AG09319 (cell line): ENCODE results near the gene RSU1.

ENCODE experiments used
- DNase-seq: peaks from one replicate; pipeline ENCODE4 v3.0.0-alpha.2; 2010; ENCODE audit warnings: low read depth; ENCODE audit errors: extremely low read depth
- TF ChIP-seq, protein P1 (sequence below): IDR thresholded peaks from 2 replicates; pipeline ENCODE4 v1.5.1; 2011; ENCODE audit warnings: low read depth, mild to moderate bottlenecking, inconsistent platforms, low read length, moderate library complexity

RSU1 gene

DNA sequence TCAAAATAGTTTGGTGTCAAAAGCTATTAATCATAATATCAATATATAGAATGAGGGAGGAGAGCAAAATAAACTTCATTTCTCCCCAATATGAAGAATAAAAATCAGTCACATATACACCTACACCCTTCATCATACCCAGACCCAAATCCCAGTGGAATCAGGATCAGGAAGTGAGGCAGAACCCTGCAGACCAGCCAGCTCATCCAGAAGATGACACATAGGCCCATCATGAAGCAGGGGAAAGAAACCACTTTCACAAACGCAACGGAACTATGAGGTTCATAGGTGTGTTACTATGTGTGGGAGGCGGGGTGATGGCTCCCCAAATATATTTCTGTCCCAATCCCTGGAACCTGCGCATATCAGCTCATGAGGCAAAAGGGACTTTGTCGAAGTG is 89.0 kb downstream of the RSU1 start:
- TF ChIP-seq, protein P1, sequence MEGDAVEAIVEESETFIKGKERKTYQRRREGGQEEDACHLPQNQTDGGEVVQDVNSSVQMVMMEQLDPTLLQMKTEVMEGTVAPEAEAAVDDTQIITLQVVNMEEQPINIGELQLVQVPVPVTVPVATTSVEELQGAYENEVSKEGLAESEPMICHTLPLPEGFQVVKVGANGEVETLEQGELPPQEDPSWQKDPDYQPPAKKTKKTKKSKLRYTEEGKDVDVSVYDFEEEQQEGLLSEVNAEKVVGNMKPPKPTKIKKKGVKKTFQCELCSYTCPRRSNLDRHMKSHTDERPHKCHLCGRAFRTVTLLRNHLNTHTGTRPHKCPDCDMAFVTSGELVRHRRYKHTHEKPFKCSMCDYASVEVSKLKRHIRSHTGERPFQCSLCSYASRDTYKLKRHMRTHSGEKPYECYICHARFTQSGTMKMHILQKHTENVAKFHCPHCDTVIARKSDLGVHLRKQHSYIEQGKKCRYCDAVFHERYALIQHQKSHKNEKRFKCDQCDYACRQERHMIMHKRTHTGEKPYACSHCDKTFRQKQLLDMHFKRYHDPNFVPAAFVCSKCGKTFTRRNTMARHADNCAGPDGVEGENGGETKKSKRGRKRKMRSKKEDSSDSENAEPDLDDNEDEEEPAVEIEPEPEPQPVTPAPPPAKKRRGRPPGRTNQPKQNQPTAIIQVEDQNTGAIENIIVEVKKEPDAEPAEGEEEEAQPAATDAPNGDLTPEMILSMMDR, result no peak
- no peak for DNase-seq

GRCh38 chr10:16727666-16728065 is 89.6 kb downstream of the RSU1 start:
- TF ChIP-seq, protein P1, result no peak

DNA sequence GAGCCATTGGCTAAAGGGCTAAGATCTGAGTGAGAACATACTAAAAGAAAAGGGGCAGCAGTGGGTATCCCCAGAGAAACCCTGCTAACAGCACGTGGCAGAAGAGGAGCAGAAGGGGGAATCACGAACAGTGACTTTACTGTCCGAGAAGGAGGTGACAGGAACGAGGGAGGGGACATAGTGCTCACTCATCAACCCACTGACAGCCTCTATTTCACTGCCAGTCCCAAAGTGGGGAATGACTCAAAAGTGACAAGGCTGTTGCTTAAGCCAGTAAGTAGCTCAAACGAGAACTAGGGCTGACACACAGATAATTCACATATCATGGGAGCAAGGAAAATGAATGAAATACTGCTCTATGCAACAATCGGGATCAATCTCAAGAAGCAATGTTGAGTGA is 92.7 kb downstream of the RSU1 start:
- TF ChIP-seq, protein P1, result no peak
- DNase-seq, result no peak

More at GRCh38 chr10:16727666-16728065, 89.6 kb downstream of the RSU1 start:
- no peak for DNase-seq

GRCh38 chr10:16720812-16721211 is 96.4 kb downstream of the RSU1 start:
- no peak for DNase-seq
- TF ChIP-seq, protein P1, result no peak

DNA sequence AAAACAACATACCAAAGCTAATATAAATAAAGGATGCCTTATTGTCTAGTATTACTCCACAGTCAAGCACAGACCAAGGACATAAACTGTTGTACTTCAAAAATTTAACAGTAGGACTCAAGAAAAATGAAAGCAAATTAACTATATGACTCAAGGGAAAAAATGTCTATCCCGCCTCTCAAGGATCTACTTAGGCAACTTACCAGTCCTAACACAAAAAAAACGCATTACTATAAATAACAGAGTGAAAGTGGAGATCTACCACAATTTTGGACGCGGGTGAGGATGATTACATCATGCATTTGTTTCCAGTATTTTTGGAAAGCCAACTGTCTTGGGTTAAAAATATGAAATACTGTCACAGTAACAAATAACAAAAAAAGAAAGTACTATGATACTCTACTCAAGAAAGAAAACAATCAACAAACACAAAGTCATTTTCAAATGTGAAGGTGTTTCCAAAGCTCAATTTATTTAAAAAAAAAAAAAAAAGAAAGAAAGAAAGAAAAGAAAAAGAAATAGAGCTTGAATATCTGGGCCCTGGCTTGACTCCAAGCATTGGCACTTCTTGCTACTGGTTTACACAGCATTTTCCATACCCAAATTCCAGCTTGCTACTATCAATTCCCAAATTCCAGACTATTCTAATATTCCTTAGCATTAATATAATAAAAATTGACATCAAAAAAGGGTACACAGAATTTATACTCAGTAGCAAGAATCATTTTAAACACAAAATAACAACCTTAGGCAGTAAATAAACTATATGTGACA is 99.4 kb downstream of the RSU1 start:
- TF ChIP-seq, protein P1, result no peak

DNA sequence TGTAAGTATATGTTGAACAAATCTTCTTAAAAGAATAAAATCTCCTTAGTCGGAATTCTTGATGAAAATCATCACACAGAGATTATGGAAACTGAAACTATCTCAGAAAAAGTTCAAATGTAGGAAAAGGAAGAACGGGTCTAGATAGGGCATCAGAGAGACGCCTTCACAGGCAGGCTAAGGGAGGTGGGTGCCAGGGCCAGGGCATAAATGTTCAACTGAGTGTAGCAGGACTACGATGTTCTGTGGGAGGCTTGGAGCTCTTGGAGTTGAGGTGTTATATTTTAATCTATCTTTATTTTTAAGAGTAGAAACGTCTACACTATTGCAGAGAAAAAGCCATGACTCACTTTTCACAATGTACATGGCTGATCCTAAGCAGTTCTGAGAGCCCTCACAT is 101.2 kb downstream of the RSU1 start:
- TF ChIP-seq, protein P1, result no peak
- DNase-seq, result no peak

More for the DNA sequence above, 99.4 kb downstream of the RSU1 start:
- DNase-seq, result peak; percentile 49

- TF ChIP-seq, protein P1, result no peak
- no peak for DNase-seq
Observed at GRCh38 chr10:16713290-16713689, 103.9 kb downstream of the RSU1 start.
